Activated T-cell treated with anti-CD3 and anti-CD28 coated beads for 48 hours (primary cell): Measurements from ENCODE around the gene VSIG10L2.
"Not testable (repeated sequence)": the region's sequence is repeated elsewhere in the genome, so short reads cannot be mapped to it uniquely, and the experiment has no call there.

ENCODE experiments used
- DNase-seq: peaks from one replicate; pipeline ENCODE4 v3.0.0-alpha.2; 2020; ENCODE audit warnings: low read depth

VSIG10L2 gene

GRCh38 chr11:125945797-125946520 is at the start of gene VSIG10L2:
TSS of gene VSIG10L2 (plus strand) at chr11:125946044. CDS start at chr11:125946056, 12 bp downstream.
- no peak for DNase-seq

DNA sequence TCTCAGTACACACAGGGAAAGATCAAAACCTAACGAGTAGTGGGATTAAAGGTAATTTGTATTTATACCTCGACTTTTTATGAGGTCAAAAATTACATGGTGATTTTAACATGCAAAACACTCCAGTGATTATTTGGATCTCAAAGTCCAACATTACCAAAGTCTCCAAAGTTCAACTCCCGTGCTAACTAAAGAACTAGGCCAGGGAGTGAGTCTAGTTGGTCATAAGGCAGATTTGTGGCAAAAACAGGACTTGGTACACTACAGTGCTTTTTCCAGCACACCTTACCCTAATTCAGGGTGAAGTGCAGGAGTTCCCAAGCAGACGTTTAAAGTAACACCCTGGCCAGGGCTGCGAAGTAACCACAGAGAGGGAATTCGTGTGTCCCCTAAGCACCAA is 44.0 kb upstream of the VSIG10L2 start:
- DNase-seq = no peak

DNA sequence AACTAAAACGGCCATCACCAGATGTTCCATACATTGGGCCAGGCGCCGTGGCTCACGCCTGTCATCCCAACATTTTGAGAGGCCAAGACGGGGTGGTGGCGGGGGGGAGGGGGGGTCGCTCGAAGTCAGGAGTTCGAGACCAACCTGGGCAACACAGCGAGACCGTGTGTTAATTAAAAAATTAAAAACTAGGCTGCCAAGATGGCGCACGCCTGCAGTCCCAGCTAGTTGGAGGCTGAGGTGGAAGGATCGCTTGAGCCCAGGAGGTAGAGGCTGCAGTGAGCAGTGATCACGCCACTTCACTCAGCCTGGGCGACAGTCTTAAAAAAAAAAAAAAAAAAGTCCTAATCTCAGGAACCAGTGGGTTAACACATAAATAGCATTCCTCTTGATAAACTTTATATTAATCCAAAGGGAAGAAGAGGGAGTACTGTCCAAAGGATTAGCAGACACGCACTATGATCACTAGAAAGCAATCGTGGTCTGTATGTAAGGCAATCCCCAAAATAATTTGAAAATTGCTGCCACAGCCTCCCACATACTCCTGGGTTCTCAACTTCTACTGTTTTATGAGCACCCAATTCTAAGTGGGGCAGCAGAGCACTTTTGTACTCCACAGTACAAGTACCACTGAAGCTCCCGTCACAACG is 43.4 kb upstream of the VSIG10L2 start:
- DNase-seq = no peak

GRCh38 chr11:125902927-125903710 is 42.7 kb upstream of the VSIG10L2 start, which contains the start of gene PUS3:
TSS of gene PUS3 (minus strand) at chr11:125903206. CDS start at chr11:125896284, 6,922 bp downstream.
- DNase-seq = peak; percentile 85

- DNase-seq = peak; percentile 17
These were observed 41.9 kb upstream of the VSIG10L2 start, which contains the start of gene DDX25 for GRCh38 chr11:125903711-125904659. TSS of gene DDX25 (plus strand) at chr11:125904508. CDS start at chr11:125904518, 10 bp downstream.

DNA sequence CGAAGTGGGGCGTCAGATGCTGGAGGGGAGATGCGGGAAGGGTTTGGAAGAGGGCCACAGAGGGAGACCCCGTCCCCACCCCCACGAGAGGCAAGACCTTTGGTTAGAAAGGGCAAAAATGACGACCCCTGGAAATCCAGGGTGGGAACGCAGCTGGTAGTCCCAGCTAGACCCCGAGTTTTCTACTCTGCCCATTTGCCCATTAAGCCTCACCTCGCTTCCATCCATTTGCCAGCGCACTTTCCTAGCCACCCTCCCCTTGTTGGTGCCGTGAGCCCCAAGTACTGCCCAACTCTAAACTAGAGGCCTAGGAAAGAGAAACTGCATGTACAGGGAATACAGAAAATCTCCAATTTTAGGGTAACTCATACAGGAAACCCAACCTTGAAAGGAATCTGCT is 41.2 kb upstream of the VSIG10L2 start:
- no peak for DNase-seq

DNA sequence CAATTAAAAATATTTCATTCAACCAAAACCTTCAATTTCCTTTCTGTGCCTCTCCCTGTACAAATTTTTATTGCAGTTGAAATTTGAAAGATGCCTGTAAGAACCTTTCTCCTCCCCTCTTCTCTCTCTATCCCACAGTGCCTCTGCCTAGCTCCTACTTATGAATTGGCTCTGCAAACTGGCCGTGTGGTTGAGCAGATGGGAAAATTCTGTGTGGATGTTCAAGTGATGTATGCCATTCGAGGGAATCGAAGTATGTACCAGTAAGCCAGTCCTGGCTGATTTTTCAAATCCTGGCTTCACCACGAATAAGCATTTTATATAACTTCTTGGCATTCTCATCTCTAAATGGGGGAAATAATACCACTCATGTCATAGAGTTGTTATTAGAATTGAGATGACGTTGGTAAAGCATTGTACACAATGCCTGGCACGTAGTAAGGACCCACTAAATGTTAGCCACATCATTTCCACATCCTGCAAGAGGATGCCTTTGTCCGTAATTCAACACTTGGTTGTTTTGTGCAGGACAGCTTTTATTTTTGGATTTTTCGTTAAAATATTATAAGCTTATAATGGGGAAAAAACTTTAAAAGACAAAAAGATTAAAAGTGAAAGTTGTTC is 35.5 kb upstream of the VSIG10L2 start:
- DNase-seq = no peak

DNA sequence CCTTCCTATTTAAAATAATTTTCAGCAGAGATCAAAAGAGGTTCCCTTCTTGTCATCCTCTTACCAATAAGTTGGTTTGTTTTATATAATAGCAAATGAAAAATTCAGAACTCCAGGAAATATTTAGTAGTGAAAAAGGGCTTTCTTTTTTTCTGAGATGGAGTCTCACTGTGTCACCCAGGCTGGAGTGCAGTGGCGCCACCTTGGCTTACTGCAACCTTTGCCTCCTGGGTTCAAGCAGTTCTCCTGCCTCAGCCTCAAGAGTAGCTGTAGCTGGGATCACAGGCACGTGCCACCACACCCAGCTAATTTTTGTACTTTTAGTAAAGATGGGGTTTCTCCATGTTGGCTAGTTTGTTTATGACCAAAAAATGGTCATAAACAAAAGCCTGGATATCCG is 31.2 kb upstream of the VSIG10L2 start:
- not testable (repeated sequence) for DNase-seq

- no peak for DNase-seq
These were observed 29.0 kb upstream of the VSIG10L2 start for GRCh38 chr11:125916683-125917347.

DNA sequence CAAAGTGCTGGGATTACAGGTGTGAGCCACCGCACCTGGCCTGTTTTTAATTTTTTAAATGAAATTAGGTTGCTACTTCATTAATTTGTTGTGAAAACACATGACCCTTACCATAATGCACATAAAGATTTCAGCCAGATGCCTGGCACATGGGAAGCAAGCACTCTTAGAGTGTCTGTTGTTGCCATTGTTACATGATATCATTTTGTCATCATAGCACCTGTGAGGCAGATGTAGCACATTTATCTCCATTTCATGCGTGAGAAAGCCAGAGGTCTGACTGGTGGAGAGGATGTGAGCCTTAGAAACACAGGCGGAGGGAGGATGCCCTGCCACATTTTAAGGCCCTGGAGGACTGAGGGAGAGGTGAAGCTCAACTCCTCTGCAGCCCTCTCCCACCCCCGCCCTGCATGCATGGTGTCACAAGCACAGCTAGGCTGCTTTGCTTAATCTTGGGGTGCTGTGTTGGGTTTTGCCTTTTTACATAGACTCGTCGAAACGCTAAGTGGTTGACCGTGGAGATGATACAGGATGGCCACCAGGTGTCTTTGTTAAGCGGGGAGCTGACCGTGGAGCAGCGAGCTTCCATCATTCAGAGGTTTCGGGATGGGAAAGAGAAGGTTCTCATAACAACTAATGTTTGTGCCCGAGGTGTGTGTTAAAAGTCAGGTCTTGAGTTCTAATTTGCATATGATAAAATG is 27.6 kb upstream of the VSIG10L2 start:
- no peak for DNase-seq

DNA sequence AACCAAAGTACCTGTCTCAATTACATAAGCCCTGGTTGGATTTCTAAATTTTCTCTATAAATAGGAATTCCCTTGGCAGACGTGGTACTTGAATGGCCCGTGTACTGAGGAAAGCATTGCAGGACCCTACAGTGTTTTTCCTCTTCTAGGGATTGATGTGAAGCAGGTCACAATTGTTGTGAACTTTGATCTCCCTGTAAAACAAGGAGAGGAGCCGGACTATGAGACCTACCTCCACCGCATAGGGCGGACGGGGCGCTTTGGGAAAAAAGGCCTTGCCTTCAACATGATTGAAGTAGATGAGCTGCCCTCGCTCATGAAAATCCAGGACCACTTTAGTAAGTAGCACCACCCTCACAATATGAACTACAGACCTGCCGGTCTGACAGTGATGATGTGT is 24.8 kb upstream of the VSIG10L2 start:
- no peak for DNase-seq

DNA sequence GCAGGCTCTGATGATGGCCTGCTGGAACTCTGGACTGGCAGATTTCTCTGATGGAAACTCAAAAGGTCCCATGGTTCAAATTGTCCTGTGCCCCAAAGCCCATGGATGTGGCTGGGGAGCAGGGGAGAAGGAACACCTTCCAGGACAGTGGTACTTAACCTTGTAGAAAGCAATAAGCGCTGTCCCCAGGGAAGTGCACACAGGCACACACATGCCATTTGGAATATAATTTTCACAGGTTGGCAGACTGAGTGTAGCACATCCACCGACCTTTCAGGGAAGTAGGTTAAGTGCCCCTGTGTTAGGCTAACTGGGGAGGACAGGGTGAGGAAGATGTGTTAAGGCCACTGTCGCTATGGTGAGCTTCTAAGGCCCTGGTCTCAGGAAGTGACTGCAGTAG is 23.7 kb upstream of the VSIG10L2 start:
- DNase-seq = no peak

DNA sequence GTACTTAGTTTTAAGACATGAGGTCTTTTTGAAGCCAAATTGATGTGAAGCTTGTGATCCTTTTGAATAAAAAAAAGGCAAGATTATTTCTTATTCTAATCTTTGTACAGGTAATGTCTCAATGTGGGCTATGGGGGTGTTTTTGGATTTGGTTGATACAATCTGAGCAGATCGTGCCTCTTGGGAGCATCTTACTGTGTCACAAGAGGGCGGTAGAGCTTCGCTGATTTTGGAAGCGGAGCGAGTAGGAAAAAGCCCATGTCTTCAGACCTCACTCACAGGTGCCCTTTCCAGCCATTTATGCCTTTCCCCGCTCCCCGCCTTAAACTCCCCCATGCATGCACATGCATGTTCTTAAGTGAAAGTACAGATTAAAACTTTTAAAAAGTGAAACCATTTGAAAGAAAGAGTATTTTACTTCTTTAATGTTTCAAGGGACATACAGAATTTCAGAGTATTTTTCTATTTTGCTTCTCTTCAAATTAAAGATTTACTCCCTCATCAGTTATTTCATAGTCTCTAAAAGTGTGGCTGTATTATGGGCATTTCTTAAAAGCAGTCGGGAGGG is 22.7 kb upstream of the VSIG10L2 start:
- DNase-seq = peak; percentile 33

- no peak for DNase-seq
These were observed 22.2 kb upstream of the VSIG10L2 start for GRCh38 chr11:125923633-125924032.

- no peak for DNase-seq
These were observed 21.3 kb upstream of the VSIG10L2 start for GRCh38 chr11:125924384-125925007.

- DNase-seq = no peak
These were observed 20.6 kb upstream of the VSIG10L2 start for GRCh38 chr11:125925247-125925740.

DNA sequence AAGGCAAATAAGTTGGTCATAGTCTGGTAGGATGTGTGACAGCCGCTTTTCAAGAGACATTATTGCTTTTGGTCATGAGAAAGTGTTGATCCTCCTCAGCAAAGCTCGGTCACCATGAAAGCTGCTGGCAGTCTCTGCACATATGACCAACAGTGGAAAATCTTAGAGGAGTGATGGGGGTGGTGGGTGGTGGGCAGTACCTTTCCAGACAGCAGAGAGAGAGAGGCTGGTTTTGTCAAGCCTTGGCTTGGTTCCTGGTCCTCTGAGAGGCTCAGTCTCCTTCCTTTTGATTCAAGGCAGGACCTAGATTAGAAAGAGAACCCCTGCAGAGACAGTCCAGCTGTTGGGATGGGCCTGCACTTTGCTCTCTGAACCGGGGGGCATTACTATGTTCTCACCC is 20.0 kb upstream of the VSIG10L2 start:
- no peak for DNase-seq

- DNase-seq = no peak
These were observed 19.2 kb upstream of the VSIG10L2 start for GRCh38 chr11:125926682-125927081.
